Mesenchymal stem cell (in vitro differentiated cells and primary cell): ENCODE results near the gene NHSL1.
A peak's percentile ranks its signal among the peaks of the same experiment; 100 is the strongest.

ENCODE experiments used
- DNase-seq: peaks from one replicate; pipeline ENCODE4 v3.0.0-alpha.2; 2013
- H2AFZ ChIP-seq: one replicate; pipeline ENCODE4 v1.6.1; 2013; ENCODE audit warnings: low read depth, mild to moderate bottlenecking, control low read depth, inconsistent platforms, low read length, moderate library complexity
- H2AK5ac ChIP-seq: 2 replicates; pipeline ENCODE4 v1.6.1; 2013; ENCODE audit warnings: low read length, moderate library complexity, mild to moderate bottlenecking, inconsistent platforms; ENCODE audit not compliant: severe bottlenecking
- H2BK120ac ChIP-seq: one replicate; pipeline ENCODE4 v1.6.1; 2013; ENCODE audit warnings: low read depth, mild to moderate bottlenecking, inconsistent platforms, low read length, moderate library complexity
- H2BK12ac ChIP-seq, 2 experiments: one replicate each; pipeline ENCODE4 v1.6.1; 2013; ENCODE audit warnings: inconsistent platforms in 2 of 2, low read length in 2 of 2, mild to moderate bottlenecking in 2 of 2, moderate library complexity in 2 of 2, control low read depth in 1 of 2
- H2BK15ac ChIP-seq: one replicate; pipeline ENCODE4 v1.6.1; 2013; ENCODE audit warnings: mild to moderate bottlenecking, low read depth, inconsistent platforms; ENCODE audit not compliant: poor library complexity, severe bottlenecking
- H2BK5ac ChIP-seq: 2 replicates; pipeline ENCODE4 v1.6.1; 2013; ENCODE audit warnings: low read depth, mild to moderate bottlenecking, low read length, control low read depth, inconsistent platforms; ENCODE audit not compliant: poor library complexity, severe bottlenecking
- H3K14ac ChIP-seq, 2 experiments: one replicate each; pipeline ENCODE4 v1.6.1; 2013; ENCODE audit warnings: inconsistent platforms in 2 of 2, low read length in 2 of 2, control low read depth in 1 of 2, mild to moderate bottlenecking in 1 of 2, moderate library complexity in 1 of 2
- H3K18ac ChIP-seq, 2 experiments: one replicate each; pipeline ENCODE4 v1.6.1; 2013; ENCODE audit warnings: inconsistent platforms in 2 of 2, low read length in 2 of 2, control low read depth in 1 of 2, low read depth in 1 of 2, mild to moderate bottlenecking in 1 of 2
- H3K23ac ChIP-seq, 2 experiments: one replicate each; pipeline ENCODE4 v1.6.1; 2013; ENCODE audit warnings: inconsistent platforms in 2 of 2, low read length in 2 of 2, mild to moderate bottlenecking in 2 of 2, moderate library complexity in 2 of 2, control low read depth in 1 of 2
- H3K27ac ChIP-seq: 2 replicates; pipeline ENCODE4 v1.5.1; 2013; ENCODE audit warnings: mild to moderate bottlenecking, moderate library complexity, low read length, control low read depth, inconsistent platforms; ENCODE audit not compliant: poor library complexity, severe bottlenecking
- H3K27me3 ChIP-seq, 2 experiments: 2 replicates each; pipeline versions ENCODE4 v1.6.1 to v1.7.0; 2013; ENCODE audit warnings: low read length in 2 of 2, mild to moderate bottlenecking in 2 of 2, moderate library complexity in 2 of 2, control low read depth in 1 of 2, inconsistent platforms in 1 of 2; ENCODE audit not compliant: control insufficient read depth in 1 of 2, insufficient read depth in 1 of 2
- H3K36me3 ChIP-seq, 2 experiments: 2 replicates each; pipeline versions ENCODE4 v1.6.1 to v1.7.0; 2013; ENCODE audit warnings: low read length in 2 of 2, control low read depth in 1 of 2, inconsistent platforms in 1 of 2, low read depth in 1 of 2, mild to moderate bottlenecking in 1 of 2; ENCODE audit not compliant: insufficient read depth in 2 of 2, control insufficient read depth in 1 of 2
- H3K4ac ChIP-seq, 2 experiments: one replicate each; pipeline ENCODE4 v1.6.1; 2013; ENCODE audit warnings: inconsistent platforms in 2 of 2, low read length in 2 of 2, mild to moderate bottlenecking in 2 of 2, moderate library complexity in 2 of 2, control low read depth in 1 of 2, low read depth in 1 of 2
- H3K4me1 ChIP-seq: 2 replicates; pipeline ENCODE4 v1.6.1; 2013; ENCODE audit warnings: low read depth, low read length, control low read depth; ENCODE audit not compliant: control insufficient read depth, insufficient read depth
- H3K4me2 ChIP-seq: 2 replicates; pipeline ENCODE4 v1.6.1; 2013; ENCODE audit warnings: low read length, mild to moderate bottlenecking, inconsistent platforms; ENCODE audit not compliant: poor library complexity, severe bottlenecking
- H3K4me3 ChIP-seq, 2 experiments: 2 replicates each; pipeline versions ENCODE4 v1.5.1 to v1.7.0; 2013; ENCODE audit warnings: low read length in 2 of 2, mild to moderate bottlenecking in 2 of 2, control low read depth in 1 of 2, low read depth in 1 of 2; ENCODE audit not compliant: insufficient read depth in 1 of 2
- H3K79me1 ChIP-seq: replicated peaks from 2 replicates; pipeline ENCODE4 v1.6.1; 2013; ENCODE audit warnings: mild to moderate bottlenecking, control low read depth, low read length, inconsistent platforms; ENCODE audit not compliant: poor library complexity, severe bottlenecking
- H3K9ac ChIP-seq: 2 replicates; pipeline ENCODE4 v1.7.0; 2013; ENCODE audit warnings: mild to moderate bottlenecking, low read length, moderate library complexity
- H3K9me3 ChIP-seq: 2 replicates; pipeline ENCODE4 v1.7.0; 2013; ENCODE audit warnings: mild to moderate bottlenecking, low read length; ENCODE audit not compliant: control insufficient read depth
- H4K8ac ChIP-seq: one replicate; pipeline ENCODE4 v1.6.1; 2013; ENCODE audit warnings: inconsistent platforms, mild to moderate bottlenecking, low read length, moderate library complexity
- H4K91ac ChIP-seq: one replicate; pipeline ENCODE4 v1.6.1; 2013; ENCODE audit warnings: mild to moderate bottlenecking, low read length, inconsistent platforms
- WGBS: methylation state at CpG from one replicate; pipeline ENCODE4 v1.1.7; 2013; ENCODE audit warnings: mixed read lengths; 5-methylcytosine and 5-hydroxymethylcytosine counted together

The NHSL1 gene

GRCh38 chr6:138539876-138540275 is 40.6 kb upstream of the NHSL1 start:
- peaks cover 4% of the 10 kb centered on the region for H3K4me1 ChIP-seq
- H3K27ac ChIP-seq, result peak overlapping the region; percentile 85
- no peak overlapping the region for H2BK120ac ChIP-seq
- H3K9ac ChIP-seq, result peak overlapping the region; percentile 89
- no peak overlapping the region for H4K8ac ChIP-seq
- H3K9me3 ChIP-seq, result no peaks in the 10 kb centered on the region
- H2BK5ac ChIP-seq, result no peak overlapping the region
- no peak overlapping the region for H2AFZ ChIP-seq
- DNase-seq, result peak; percentile 55
- H3K79me1 ChIP-seq, result peaks cover 12% of the 10 kb centered on the region
- no peak overlapping the region for H3K4me2 ChIP-seq
- no peak overlapping the region for H2BK12ac ChIP-seq
- no peaks in the 10 kb centered on the region for H3K27me3 ChIP-seq
- peak overlapping the region in 1 of 2 experiments; percentile 63 for H3K4me3 ChIP-seq
- H3K4ac ChIP-seq, result no peak overlapping the region
- no peak overlapping the region for H3K23ac ChIP-seq
- no peaks in the 10 kb centered on the region for H3K36me3 ChIP-seq
- H3K18ac ChIP-seq, result no peak overlapping the region
- H2BK15ac ChIP-seq, result no peak overlapping the region
- 83% methylated on average over 1 of the region's 1 CpG for WGBS
- no peak overlapping the region for H4K91ac ChIP-seq
- no peak overlapping the region for H3K14ac ChIP-seq
- H2AK5ac ChIP-seq, result no peak overlapping the region

- H3K27me3 ChIP-seq, result no peaks in the 10 kb centered on the region
- no peak overlapping the region for H4K8ac ChIP-seq
- H2AK5ac ChIP-seq, result no peak overlapping the region
- no peak overlapping the region for H2AFZ ChIP-seq
- no peaks in the 10 kb centered on the region for H3K36me3 ChIP-seq
- H2BK15ac ChIP-seq, result no peak overlapping the region
- peak overlapping the region; percentile 77 for H3K9ac ChIP-seq
- no peak overlapping the region for H4K91ac ChIP-seq
- peak overlapping the region in 1 of 2 experiments; percentile 58 for H3K4me3 ChIP-seq
- no peak overlapping the region for H2BK5ac ChIP-seq
- no peak overlapping the region for H3K14ac ChIP-seq
- WGBS, result 73% methylated on average over 6 of the region's 7 CpGs
- H3K4me2 ChIP-seq, result no peak overlapping the region
- H3K9me3 ChIP-seq, result no peaks in the 10 kb centered on the region
- peak overlapping the region in 1 of 2 experiments; percentile 37 for H3K18ac ChIP-seq
- no peak overlapping the region for H3K4ac ChIP-seq
- H2BK12ac ChIP-seq, result no peak overlapping the region
- H3K27ac ChIP-seq, result no peak overlapping the region
- DNase-seq, result peak; percentile 61
- peaks cover 12% of the 10 kb centered on the region for H3K79me1 ChIP-seq
- no peak overlapping the region for H3K23ac ChIP-seq
- no peak overlapping the region for H2BK120ac ChIP-seq
- peaks cover 4% of the 10 kb centered on the region for H3K4me1 ChIP-seq
Measured at GRCh38 chr6:138538390-138539031, 39.2 kb upstream of the NHSL1 start.

- H3K27ac ChIP-seq, result no peak overlapping the region
- H3K4me1 ChIP-seq, result peaks cover 4% of the 10 kb centered on the region
- H3K18ac ChIP-seq, result no peak overlapping the region
- H3K4ac ChIP-seq, result no peak overlapping the region
- WGBS, result 100% methylated on average over 2 of the region's 4 CpGs
- H3K14ac ChIP-seq, result no peak overlapping the region
- no peak overlapping the region for H2BK15ac ChIP-seq
- no peak overlapping the region for H2AFZ ChIP-seq
- H2BK5ac ChIP-seq, result no peak overlapping the region
- peaks cover 15% of the 10 kb centered on the region for H3K79me1 ChIP-seq
- no peaks in the 10 kb centered on the region for H3K36me3 ChIP-seq
- no peak overlapping the region for H3K4me2 ChIP-seq
- no peaks in the 10 kb centered on the region for H3K9me3 ChIP-seq
- no peaks in the 10 kb centered on the region for H3K27me3 ChIP-seq
- no peak overlapping the region for H3K23ac ChIP-seq
- no peak overlapping the region for H4K8ac ChIP-seq
- no peak overlapping the region for H2BK12ac ChIP-seq
- no peak for DNase-seq
- H2AK5ac ChIP-seq, result no peak overlapping the region
- peak overlapping the region; percentile 77 for H3K9ac ChIP-seq
- peak overlapping the region in 1 of 2 experiments; percentile 58 for H3K4me3 ChIP-seq
- H4K91ac ChIP-seq, result no peak overlapping the region
- no peak overlapping the region for H2BK120ac ChIP-seq
Measured at GRCh38 chr6:138537106-138537505, 37.8 kb upstream of the NHSL1 start.

- Histone ChIP-seq H2BK120ac (no peak overlapping the region), H2BK12ac (no peak overlapping the region), H3K18ac (no peak overlapping the region), H3K27me3 (no peaks in the 10 kb centered on the region), H3K79me1 (peaks cover 20% of the 10 kb centered on the region), H3K9me3 (no peaks in the 10 kb centered on the region), H3K4me1 (peaks cover 3% of the 10 kb centered on the region), H3K27ac (no peak overlapping the region), H2AK5ac (peak overlapping the region; percentile 62), H2BK5ac (no peak overlapping the region), H3K4me3 (no peak overlapping the region), H4K8ac (no peak overlapping the region), H2BK15ac (no peak overlapping the region), H3K23ac (no peak overlapping the region), H3K9ac (no peak overlapping the region), H2AFZ (no peak overlapping the region), H3K4me2 (no peak overlapping the region), H3K14ac (no peak overlapping the region), H4K91ac (no peak overlapping the region), H3K36me3 (no peaks in the 10 kb centered on the region), H3K4ac (no peak overlapping the region)
- over 99% methylated on average over 6 of the region's 6 CpGs for WGBS
- DNase-seq, result no peak
Measured at GRCh38 chr6:138535728-138536455, 36.6 kb upstream of the NHSL1 start.
